Activated T-cell treated with anti-CD3 and anti-CD28 coated beads for 24 hours (primary cell): ENCODE results near the gene TENM4.

Source experiments
- DNase-seq: peaks from one replicate; pipeline ENCODE4 v3.0.0-alpha.2; 2020; ENCODE audit warnings: low read depth

Gene TENM4

GRCh38 chr11:79447038-79447786 lies 6.4 kb upstream of the TENM4 start:
- DNase-seq = no peak

GRCh38 chr11:79444923-79445322 lies 4.1 kb upstream of the TENM4 start:
- DNase-seq = no peak

- no peak for DNase-seq
Measured at GRCh38 chr11:79441461-79441875, 638 bp upstream of the TENM4 start.

GRCh38 chr11:79439886-79440570 lies 802 bp downstream of the TENM4 start:
- DNase-seq = no peak

- no peak for DNase-seq
Measured at GRCh38 chr11:79439410-79439885, 1.4 kb downstream of the TENM4 start.

- no peak for DNase-seq
Measured at GRCh38 chr11:79438631-79439409, 2.0 kb downstream of the TENM4 start.

GRCh38 chr11:79437981-79438630 lies 2.7 kb downstream of the TENM4 start:
- no peak for DNase-seq

- DNase-seq = no peak
Measured at GRCh38 chr11:79437278-79437980, 3.4 kb downstream of the TENM4 start.

GRCh38 chr11:79436919-79437277 lies 3.9 kb downstream of the TENM4 start:
- no peak for DNase-seq

GRCh38 chr11:79434283-79434682 lies 6.5 kb downstream of the TENM4 start:
- no peak for DNase-seq

GRCh38 chr11:79432138-79432537 lies 8.7 kb downstream of the TENM4 start:
- DNase-seq = no peak

- no peak for DNase-seq
Measured at GRCh38 chr11:79431535-79431934, 9.3 kb downstream of the TENM4 start.

- no peak for DNase-seq
Measured at GRCh38 chr11:79430280-79430679, 10.6 kb downstream of the TENM4 start.

- DNase-seq = no peak
Measured at GRCh38 chr11:79428406-79428805, 12.4 kb downstream of the TENM4 start.

GRCh38 chr11:79427611-79428327 lies 13.1 kb downstream of the TENM4 start:
- no peak for DNase-seq

- no peak for DNase-seq
Measured at GRCh38 chr11:79427126-79427525, 13.7 kb downstream of the TENM4 start.

- no peak for DNase-seq
Measured at GRCh38 chr11:79425463-79425862, 15.4 kb downstream of the TENM4 start.

GRCh38 chr11:79423736-79424135 lies 17.1 kb downstream of the TENM4 start:
- no peak for DNase-seq

GRCh38 chr11:79422866-79423265 lies 18.0 kb downstream of the TENM4 start:
- DNase-seq = no peak

- no peak for DNase-seq
Measured at GRCh38 chr11:79421820-79422219, 19.0 kb downstream of the TENM4 start.

- DNase-seq = no peak
Measured at GRCh38 chr11:79419120-79419519, 21.7 kb downstream of the TENM4 start.
